PFSK-1 (cell line): Measurements from ENCODE around the gene VPS35L.

Source experiments
- FOXP2 ChIP-seq: optimal IDR thresholded peaks from 2 replicates; pipeline ENCODE3; 2011; ENCODE audit warnings: borderline replicate concordance, control low read depth, inconsistent platforms; ENCODE audit not compliant: insufficient read depth; ENCODE audit errors: extremely low read length, extremely low read depth
- POLR2AphosphoS5 ChIP-seq: IDR thresholded peaks from 2 replicates; pipeline ENCODE4 v1.6.1; 2012; ENCODE audit warnings: low read depth, mild to moderate bottlenecking, control low read depth, low read length, moderate library complexity
- SIN3A ChIP-seq: IDR thresholded peaks from 2 replicates; pipeline ENCODE4 v1.6.1; 2012; ENCODE audit warnings: mild to moderate bottlenecking, low read length, moderate library complexity, borderline replicate concordance; ENCODE audit not compliant: insufficient read depth
- TAF1 ChIP-seq: IDR thresholded peaks from 2 replicates; pipeline ENCODE4 v1.6.1; 2012; ENCODE audit warnings: low read length, control low read depth, borderline replicate concordance; ENCODE audit not compliant: insufficient read depth
- TF ChIP-seq, protein P1 (sequence below), 2 experiments: IDR thresholded peaks; 2 replicates each; pipeline versions ENCODE4 v1.6.1 to v1.8.0; 2011 to 2012; ENCODE audit warnings: low read depth in 2 of 2, low read length in 2 of 2, control low read depth in 1 of 2, inconsistent platforms in 1 of 2, mild to moderate bottlenecking in 1 of 2, moderate library complexity in 1 of 2; ENCODE audit not compliant: insufficient read depth in 1 of 2

Gene VPS35L

DNA sequence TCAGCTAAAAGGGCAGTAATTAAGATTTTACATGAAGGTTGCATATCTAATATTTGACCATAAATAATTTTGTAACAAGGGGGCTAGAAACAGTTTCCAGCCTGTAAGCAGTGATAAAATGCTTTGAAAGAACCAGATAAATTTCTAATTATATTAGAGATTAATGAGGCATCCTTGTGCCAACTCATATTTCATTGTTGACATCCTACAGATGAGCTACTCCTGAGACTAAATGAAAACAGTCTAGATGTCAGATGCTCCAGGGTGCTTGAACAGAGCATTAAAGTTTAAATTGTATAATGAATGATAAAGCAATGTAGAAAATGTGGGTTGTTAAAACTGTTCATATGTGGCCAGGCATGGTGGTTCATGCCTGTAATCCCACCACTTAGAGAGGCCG, 185.9 kb downstream of the VPS35L start:
- TF ChIP-seq SIN3A (no peak), FOXP2 (no peak)

DNA sequence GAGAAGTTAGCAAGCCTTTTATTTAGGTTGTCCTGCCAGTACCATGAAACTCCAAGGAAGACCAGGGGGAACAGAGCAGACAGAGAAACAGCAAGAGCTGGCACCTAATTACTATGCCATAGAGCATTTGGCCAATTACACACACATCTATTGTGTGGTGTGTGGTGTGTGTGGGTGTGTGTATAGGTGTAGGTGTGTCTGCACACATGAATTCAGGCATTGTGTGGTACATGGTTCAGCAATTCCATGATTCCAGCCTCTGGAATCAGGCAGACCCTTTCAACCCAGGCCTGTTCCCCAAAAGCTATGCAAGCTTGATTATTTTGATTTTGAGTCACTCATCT, 188.3 kb downstream of the VPS35L start:
- TF ChIP-seq FOXP2 (no peak), POLR2AphosphoS5 (no peak), TAF1 (no peak)

- TF ChIP-seq FOXP2: no peak
- TF ChIP-seq TAF1: no peak
Observed at GRCh38 chr16:19744670-19745069, 189.2 kb downstream of the VPS35L start.

GRCh38 chr16:19745286-19746010, 189.9 kb downstream of the VPS35L start:
- TF ChIP-seq FOXP2: no peak
- TF ChIP-seq, protein P1, sequence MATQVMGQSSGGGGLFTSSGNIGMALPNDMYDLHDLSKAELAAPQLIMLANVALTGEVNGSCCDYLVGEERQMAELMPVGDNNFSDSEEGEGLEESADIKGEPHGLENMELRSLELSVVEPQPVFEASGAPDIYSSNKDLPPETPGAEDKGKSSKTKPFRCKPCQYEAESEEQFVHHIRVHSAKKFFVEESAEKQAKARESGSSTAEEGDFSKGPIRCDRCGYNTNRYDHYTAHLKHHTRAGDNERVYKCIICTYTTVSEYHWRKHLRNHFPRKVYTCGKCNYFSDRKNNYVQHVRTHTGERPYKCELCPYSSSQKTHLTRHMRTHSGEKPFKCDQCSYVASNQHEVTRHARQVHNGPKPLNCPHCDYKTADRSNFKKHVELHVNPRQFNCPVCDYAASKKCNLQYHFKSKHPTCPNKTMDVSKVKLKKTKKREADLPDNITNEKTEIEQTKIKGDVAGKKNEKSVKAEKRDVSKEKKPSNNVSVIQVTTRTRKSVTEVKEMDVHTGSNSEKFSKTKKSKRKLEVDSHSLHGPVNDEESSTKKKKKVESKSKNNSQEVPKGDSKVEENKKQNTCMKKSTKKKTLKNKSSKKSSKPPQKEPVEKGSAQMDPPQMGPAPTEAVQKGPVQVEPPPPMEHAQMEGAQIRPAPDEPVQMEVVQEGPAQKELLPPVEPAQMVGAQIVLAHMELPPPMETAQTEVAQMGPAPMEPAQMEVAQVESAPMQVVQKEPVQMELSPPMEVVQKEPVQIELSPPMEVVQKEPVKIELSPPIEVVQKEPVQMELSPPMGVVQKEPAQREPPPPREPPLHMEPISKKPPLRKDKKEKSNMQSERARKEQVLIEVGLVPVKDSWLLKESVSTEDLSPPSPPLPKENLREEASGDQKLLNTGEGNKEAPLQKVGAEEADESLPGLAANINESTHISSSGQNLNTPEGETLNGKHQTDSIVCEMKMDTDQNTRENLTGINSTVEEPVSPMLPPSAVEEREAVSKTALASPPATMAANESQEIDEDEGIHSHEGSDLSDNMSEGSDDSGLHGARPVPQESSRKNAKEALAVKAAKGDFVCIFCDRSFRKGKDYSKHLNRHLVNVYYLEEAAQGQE (IDR thresholded peaks at IDR 0.05; ENCODE audit: insufficient read depth in 1 of 2, low read depth in 2 of 2, low read length in 2 of 2): no peak
- no peak for TF ChIP-seq POLR2AphosphoS5
- TF ChIP-seq SIN3A: no peak
- TF ChIP-seq TAF1: no peak

GRCh38 chr16:19746561-19746960, 191.1 kb downstream of the VPS35L start:
- TF ChIP-seq TAF1: no peak
- no peak for TF ChIP-seq SIN3A
- TF ChIP-seq, protein P1 (IDR thresholded peaks at IDR 0.05; ENCODE audit: insufficient read depth in 1 of 2, low read depth in 2 of 2, low read length in 2 of 2): no peak
- TF ChIP-seq FOXP2: no peak
- TF ChIP-seq POLR2AphosphoS5: no peak

- no peak for TF ChIP-seq TAF1
- TF ChIP-seq SIN3A: no peak
- TF ChIP-seq FOXP2: no peak
- no peak for TF ChIP-seq POLR2AphosphoS5
- TF ChIP-seq, protein P1 (IDR thresholded peaks at IDR 0.05; ENCODE audit: insufficient read depth in 1 of 2, low read depth in 2 of 2, low read length in 2 of 2): no peak
Observed at GRCh38 chr16:19748389-19749168, 193.1 kb downstream of the VPS35L start.
